ENCODE data around the gene ZNF333.
A peak's percentile ranks its signal among the peaks of the same experiment; 100 is the strongest.

DNA sequence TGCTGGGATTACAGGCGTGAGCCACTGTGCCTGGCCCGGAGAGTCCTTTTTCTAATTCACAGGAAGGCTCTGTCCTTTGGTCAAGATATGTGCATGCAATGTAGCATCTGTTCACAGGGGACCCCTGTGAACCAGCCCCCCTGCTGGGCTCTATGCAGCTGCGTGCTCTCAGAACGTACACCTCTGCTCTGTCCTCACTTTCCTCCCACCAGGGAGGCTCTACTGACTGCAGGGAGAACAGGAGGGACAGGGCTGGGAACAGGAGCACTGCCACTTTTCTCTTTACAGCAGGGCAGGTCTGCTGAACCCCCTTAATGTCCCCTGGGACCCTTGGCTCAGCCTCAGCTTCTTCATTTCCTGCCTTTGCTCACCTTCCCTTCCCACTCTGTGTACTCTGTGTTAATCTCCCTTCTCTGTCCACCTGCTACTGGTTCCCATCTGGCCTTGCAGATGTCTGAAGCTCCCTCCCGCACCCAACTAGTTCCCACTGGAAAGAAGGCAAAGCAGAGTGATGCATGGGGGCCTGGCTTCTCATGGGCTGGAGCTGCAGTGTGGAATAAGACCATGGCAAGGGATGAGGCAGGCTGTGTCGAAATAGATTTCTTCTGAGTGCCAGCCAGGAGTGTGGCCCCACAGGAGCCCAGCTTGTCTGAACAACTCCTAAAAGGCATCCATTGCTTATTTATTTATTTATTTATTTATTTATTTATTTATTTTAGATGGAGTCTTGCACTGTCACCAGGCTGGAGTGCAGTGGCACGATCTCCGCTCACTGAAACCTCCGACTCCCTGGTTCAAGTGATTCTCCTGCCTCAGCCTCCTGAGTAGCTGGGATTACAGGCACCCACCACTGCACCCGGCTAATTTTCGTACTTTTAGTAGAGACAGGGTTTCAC, 81.3 kb downstream of the ZNF333 start:
- TF ChIP-seq, protein P1, sequence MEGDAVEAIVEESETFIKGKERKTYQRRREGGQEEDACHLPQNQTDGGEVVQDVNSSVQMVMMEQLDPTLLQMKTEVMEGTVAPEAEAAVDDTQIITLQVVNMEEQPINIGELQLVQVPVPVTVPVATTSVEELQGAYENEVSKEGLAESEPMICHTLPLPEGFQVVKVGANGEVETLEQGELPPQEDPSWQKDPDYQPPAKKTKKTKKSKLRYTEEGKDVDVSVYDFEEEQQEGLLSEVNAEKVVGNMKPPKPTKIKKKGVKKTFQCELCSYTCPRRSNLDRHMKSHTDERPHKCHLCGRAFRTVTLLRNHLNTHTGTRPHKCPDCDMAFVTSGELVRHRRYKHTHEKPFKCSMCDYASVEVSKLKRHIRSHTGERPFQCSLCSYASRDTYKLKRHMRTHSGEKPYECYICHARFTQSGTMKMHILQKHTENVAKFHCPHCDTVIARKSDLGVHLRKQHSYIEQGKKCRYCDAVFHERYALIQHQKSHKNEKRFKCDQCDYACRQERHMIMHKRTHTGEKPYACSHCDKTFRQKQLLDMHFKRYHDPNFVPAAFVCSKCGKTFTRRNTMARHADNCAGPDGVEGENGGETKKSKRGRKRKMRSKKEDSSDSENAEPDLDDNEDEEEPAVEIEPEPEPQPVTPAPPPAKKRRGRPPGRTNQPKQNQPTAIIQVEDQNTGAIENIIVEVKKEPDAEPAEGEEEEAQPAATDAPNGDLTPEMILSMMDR (tag by site-specific recombination; IDR thresholded peaks at IDR 0.05), result no peak
- TF ChIP-seq WT1 (tag by site-specific recombination; IDR thresholded peaks at IDR 0.05), result no peak
- TF ChIP-seq ZNF202 (tag by site-specific recombination; IDR thresholded peaks at IDR 0.05; ENCODE audit: borderline replicate concordance), result 0 out of 2 replicates have a peak, but pooled peaks have one; percentile 49
- TF ChIP-seq ZNF596 (tag by site-specific recombination; IDR thresholded peaks at IDR 0.05), result no peak
- TF ChIP-seq, protein P2, sequence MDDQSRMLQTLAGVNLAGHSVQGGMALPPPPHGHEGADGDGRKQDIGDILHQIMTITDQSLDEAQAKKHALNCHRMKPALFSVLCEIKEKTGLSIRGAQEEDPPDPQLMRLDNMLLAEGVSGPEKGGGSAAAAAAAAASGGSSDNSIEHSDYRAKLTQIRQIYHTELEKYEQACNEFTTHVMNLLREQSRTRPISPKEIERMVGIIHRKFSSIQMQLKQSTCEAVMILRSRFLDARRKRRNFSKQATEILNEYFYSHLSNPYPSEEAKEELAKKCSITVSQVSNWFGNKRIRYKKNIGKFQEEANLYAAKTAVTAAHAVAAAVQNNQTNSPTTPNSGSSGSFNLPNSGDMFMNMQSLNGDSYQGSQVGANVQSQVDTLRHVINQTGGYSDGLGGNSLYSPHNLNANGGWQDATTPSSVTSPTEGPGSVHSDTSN (CRISPR knock-in tag; IDR thresholded peaks at IDR 0.05), result no peak
- no peak for TF ChIP-seq HOXC10 (CRISPR knock-in tag; IDR thresholded peaks at IDR 0.05)
- TF ChIP-seq KLF8 (tag by site-specific recombination; IDR thresholded peaks at IDR 0.05), result no peak
- TF ChIP-seq, protein P3, sequence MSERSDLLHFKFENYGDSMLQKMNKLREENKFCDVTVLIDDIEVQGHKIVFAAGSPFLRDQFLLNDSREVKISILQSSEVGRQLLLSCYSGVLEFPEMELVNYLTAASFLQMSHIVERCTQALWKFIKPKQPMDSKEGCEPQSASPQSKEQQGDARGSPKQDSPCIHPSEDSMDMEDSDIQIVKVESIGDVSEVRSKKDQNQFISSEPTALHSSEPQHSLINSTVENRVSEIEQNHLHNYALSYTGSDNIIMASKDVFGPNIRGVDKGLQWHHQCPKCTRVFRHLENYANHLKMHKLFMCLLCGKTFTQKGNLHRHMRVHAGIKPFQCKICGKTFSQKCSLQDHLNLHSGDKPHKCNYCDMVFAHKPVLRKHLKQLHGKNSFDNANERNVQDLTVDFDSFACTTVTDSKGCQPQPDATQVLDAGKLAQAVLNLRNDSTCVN (tag by site-specific recombination; optimal IDR thresholded peaks at IDR 0.05), result no peak

All from HEK293 (cell line).